Testis (tissue), 3 donors: ENCODE measurements around the gene SIPA1L2. TPM values are rescaled to one million over a fixed set of nuclear protein-coding genes. Genes with fewer than 3 reads are reported as not detected.

Experiments used
- DNase-seq: peaks from one replicate; pipeline ENCODE4 v3.0.0-alpha.2; 2019
- H3K27ac ChIP-seq, 2 donors: fragments of 200-600 bp; sonication (generic); one replicate each; pipeline ENCODE4 v1.5.1; 2019
- H3K27me3 ChIP-seq: fragments of 200-600 bp; sonication (generic); one replicate; pipeline ENCODE4 v1.5.1; 2019
- H3K36me3 ChIP-seq: fragments of 200-600 bp; sonication (generic); one replicate; pipeline ENCODE4 v1.5.1; 2017; ENCODE audit warnings: low read depth; ENCODE audit errors: missing control alignments
- H3K4me1 ChIP-seq: fragments of 200-600 bp; sonication (generic); one replicate; pipeline ENCODE4 v1.5.1; 2019
- H3K4me3 ChIP-seq, 2 donors: fragments of 200-600 bp; sonication (generic); one replicate each; pipeline ENCODE4 v1.5.1; 2017 to 2019
- H3K9me3 ChIP-seq: fragments of 200-600 bp; sonication (generic); one replicate; pipeline ENCODE4 v1.5.1; 2017
- CTCF ChIP-seq, 3 experiments: fragments of 450-650 bp in 2 of 3; fragments of 200-600 bp in 1 of 3; sonication (generic) in 1 of 3; IDR thresholded peaks; one replicate each; pipeline ENCODE4 v1.5.1; 2016 to 2019; ENCODE audit warnings: antibody characterized with exemption in 3 of 3, mild to moderate bottlenecking in 2 of 3, moderate library complexity in 1 of 3
- POLR2A ChIP-seq: fragments of 450-650 bp; IDR thresholded peaks from one replicate; pipeline ENCODE4 v1.6.1; 2017; ENCODE audit warnings: antibody characterized with exemption, mild to moderate bottlenecking, moderate library complexity
- WGBS, 2 donors: methylation state at CpG; one replicate each; pipeline ENCODE4 v1.1.5; 2018; 5-methylcytosine and 5-hydroxymethylcytosine counted together
- intact Hi-C: fragments of 100-400 bp; cut with DNase I; formaldehyde crosslinking; loops from one replicate; pipeline ENCODE4 v1.15.1; 2023; ENCODE audit warnings: low total_unique reads
- polyA plus RNA-seq: library from polyadenylated mRNA; stranded (reverse); fragments of 350-450 nt; fragmentation: Illumina TruSeq; extraction: RNeasy Lipid Tissue Mini Kit (QIAGEN cat#74804); gene quantifications from one replicate; pipeline ENCODE4 v1.2.3, GENCODE V29; 2014; ENCODE audit warnings: low read depth, low replicate concordance; ENCODE audit not compliant: insufficient read depth
- total RNA-seq, 2 donors: library from RNA; depleted of rRNA; stranded (reverse); fragments of >200 nt; gene quantifications; one replicate each; pipeline ENCODE4 v1.2.3, GENCODE V29; 2016

SIPA1L2 gene
- total and polyA plus RNA-seq, 3 donors from 2014 or later, result 19.5 to 43.4 (median 36.1) TPM

- intact Hi-C loops, result no loop called here
- Histone ChIP-seq H3K36me3 (no peaks in the 10 kb centered on the region), H3K4me3 (no peak overlapping the region), H3K4me1 (no peaks in the 10 kb centered on the region), H3K27me3 (no peaks in the 10 kb centered on the region), H3K9me3 (no peaks in the 10 kb centered on the region), H3K27ac (no peak overlapping the region)
- TF ChIP-seq POLR2A (no peak), CTCF (IDR thresholded peaks at IDR 0.05) (no peak)
- no peak for DNase-seq
Measured at GRCh38 chr1:232585486-232585885, 44.4 kb downstream of the SIPA1L2 start.

- Histone ChIP-seq H3K36me3 (no peaks in the 10 kb centered on the region), H3K27me3 (no peaks in the 10 kb centered on the region), H3K9me3 (no peaks in the 10 kb centered on the region), H3K27ac (no peak overlapping the region), H3K4me1 (no peaks in the 10 kb centered on the region), H3K4me3 (no peak overlapping the region)
- intact Hi-C loops, result no loop called here
- WGBS, 2 donors, result 94 to 95% methylated on average over 1 of the region's 1 CpG
- no peak for TF ChIP-seq CTCF (IDR thresholded peaks at IDR 0.05)
- no peak for TF ChIP-seq POLR2A
- DNase-seq, result no peak
Measured at GRCh38 chr1:232581932-232582331, 48.0 kb downstream of the SIPA1L2 start.

Other genes starting within 250 kb of the SIPA1L2 start
- gene MAP10, start 175.3 kb upstream of the SIPA1L2 start, total RNA-seq, result 1 to 10 TPM; 8.4 to 9.1 TPM
- 1.6 TPM for gene MAP10, start 175.3 kb upstream of the SIPA1L2 start, polyA plus RNA-seq